GM10266 (cell line): ENCODE data around the gene PPFIA2.

Experiments used
- DNase-seq: peaks from one replicate; pipeline ENCODE4 v3.0.0; 2012; ENCODE audit errors: extremely low spot score
- TF ChIP-seq, protein P1 (sequence below): IDR thresholded peaks from 2 replicates; pipeline ENCODE4 v1.5.1; 2012; ENCODE audit warnings: mild to moderate bottlenecking, low read depth; ENCODE audit not compliant: control insufficient read depth, insufficient read depth; ENCODE audit errors: missing control alignments

Gene PPFIA2

DNA sequence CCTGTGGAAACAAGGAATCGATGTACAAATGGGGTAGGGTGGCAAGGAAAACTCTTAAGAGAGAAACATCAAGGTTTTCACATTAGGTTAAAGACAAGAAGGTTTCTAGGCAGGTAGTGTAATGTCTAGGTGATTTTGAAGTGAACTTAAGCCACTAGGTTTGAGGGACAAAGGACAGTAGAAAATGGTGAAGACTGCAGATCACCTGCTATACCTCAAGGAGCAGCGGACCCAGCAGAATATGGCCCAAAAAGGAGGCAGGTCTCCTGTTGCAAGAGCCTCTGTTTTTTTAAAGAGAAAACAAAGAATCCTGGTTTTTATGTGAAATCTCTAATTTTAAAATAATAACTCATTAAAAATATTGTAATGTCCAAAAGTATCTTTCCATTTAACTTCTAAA is 503.2 kb downstream of the PPFIA2 start:
- no peak for DNase-seq
- TF ChIP-seq, protein P1, sequence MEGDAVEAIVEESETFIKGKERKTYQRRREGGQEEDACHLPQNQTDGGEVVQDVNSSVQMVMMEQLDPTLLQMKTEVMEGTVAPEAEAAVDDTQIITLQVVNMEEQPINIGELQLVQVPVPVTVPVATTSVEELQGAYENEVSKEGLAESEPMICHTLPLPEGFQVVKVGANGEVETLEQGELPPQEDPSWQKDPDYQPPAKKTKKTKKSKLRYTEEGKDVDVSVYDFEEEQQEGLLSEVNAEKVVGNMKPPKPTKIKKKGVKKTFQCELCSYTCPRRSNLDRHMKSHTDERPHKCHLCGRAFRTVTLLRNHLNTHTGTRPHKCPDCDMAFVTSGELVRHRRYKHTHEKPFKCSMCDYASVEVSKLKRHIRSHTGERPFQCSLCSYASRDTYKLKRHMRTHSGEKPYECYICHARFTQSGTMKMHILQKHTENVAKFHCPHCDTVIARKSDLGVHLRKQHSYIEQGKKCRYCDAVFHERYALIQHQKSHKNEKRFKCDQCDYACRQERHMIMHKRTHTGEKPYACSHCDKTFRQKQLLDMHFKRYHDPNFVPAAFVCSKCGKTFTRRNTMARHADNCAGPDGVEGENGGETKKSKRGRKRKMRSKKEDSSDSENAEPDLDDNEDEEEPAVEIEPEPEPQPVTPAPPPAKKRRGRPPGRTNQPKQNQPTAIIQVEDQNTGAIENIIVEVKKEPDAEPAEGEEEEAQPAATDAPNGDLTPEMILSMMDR = no peak

DNA sequence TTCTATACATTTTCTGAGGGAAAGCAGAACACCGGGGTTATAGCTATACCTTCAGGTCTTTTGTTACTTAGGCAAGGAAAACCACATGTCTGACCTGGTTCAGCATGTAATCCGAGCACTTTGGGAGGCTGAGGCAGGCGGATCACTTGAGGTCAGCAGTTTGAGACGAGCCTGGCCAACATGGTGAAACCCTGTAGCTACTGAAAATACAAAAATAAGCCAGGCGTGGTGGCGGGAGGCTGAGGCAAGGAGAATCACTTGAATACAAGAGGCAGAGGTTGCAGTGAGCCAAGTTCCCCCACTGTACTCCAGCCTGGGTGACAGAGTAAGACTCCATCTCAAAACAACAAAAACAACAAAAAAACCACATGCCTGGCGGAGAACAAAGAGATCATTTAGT is 503.7 kb downstream of the PPFIA2 start:
- TF ChIP-seq, protein P1 = no peak
- DNase-seq = no peak

DNA sequence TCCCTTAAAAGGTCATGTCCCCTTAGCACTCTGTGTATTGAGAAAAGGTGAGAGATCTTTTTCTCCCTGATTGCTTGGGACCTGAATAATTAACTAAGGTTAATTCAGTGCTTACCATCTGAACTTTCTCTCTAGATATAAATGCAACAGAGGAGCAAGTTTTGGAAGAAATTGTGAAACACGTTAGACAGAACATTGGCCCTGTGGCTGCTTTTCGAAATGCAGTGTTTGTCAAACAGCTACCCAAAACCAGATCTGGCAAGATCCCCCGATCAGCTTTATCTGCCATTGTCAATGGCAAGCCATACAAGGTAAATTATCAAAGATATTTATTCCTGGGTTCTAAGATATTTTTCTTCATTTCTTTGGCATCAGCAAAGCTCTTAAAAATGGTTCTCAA is 505.8 kb downstream of the PPFIA2 start:
- DNase-seq = no peak
- TF ChIP-seq, protein P1 = no peak

DNA sequence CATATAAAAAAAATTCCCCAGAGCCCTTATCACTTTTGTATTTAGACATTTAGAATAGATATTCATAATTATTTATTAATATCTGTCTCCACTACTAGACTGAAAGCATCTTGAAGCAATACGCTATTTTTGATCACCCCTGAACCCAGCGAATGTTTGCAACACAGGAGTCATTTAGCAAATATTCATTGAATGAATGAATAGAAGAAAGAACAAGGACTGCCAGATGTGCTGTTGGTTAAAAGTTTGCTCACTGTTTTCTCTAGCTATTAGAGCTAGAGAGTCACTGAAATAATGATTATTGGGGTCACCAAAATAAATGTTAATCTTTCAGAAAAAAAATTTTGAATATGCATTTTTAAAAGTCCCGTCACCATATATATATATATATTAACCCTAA is 506.9 kb downstream of the PPFIA2 start:
- no peak for DNase-seq
- TF ChIP-seq, protein P1 = no peak

DNA sequence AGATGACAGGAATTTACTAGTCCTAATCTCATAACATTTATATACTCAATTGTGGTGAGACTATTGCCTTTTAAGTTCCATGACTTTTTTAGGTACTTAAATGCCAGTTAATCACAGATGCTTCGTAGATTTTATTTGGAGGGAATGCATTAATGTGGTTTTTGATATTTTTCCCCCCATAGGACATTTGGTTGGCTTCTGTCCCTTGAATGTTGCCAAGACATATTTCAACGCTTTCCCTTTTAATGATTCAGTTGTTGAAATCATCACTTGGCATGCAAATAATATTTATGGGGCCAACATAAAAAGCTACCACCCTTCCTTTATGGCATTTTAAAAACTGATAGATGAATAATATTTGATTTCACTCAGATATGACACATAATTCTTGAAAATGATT is 509.2 kb downstream of the PPFIA2 start:
- TF ChIP-seq, protein P1 = no peak
- DNase-seq = no peak

DNA sequence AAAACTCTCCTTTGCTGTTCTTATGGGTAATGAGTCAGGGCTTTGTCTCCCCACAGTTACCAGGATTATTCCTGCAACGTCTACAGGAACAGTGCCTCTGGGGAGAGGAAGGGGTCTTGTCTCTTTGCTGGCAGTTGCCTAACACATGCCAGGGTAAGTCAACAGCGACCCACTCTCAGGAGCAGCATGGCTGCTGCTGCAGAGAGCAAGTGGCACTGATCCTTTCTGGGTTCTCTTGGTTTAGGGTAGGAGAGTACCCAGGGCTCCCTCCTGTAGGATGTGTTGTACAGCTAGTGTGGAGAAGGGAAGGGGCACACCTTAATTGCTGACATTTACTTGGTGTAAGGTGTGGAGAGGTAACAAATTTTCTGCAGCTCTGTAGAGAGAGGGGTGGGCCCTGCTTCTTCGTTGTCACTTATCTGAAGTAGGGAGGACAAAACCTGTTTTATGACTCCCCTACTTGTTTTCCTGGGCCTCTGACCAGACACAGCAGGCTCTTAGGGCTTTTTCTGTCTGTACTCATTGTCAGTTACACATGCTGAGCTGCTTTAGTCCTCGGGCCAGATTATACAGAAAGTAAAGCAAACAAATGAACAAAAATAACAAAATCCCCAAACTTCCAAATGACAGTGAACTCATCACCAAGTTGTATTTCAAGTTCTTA is 513.1 kb downstream of the PPFIA2 start:
- no peak for DNase-seq
- TF ChIP-seq, protein P1 = no peak

DNA sequence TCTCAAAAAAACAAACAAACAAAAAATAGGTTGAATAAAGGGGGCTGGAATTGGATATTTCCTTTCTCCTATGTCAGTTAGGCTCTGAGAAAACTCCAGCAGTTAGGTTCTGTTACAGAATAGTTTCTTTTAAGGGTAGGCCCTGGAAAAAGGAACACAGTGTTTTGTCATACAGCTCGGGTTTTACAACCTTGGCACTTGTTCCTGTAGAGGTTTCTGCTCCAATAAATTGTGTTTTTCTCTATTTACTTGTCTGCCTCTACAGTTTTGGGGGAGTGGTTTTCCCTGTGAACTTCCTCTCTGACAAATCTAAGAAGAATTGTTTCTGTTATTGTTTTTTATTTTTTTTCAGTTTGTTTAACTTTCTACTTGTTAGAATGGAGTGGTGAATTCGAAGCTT is 513.7 kb downstream of the PPFIA2 start:
- no peak for DNase-seq
- TF ChIP-seq, protein P1 = no peak
